Breast epithelium (tissue), 3 donors: ENCODE data around the gene HDAC4.

ENCODE experiments used
- POLR2A ChIP-seq: fragments of 450-650 bp; IDR thresholded peaks from one replicate; pipeline ENCODE4 v1.6.1; 2016; ENCODE audit warnings: antibody characterized with exemption, mild to moderate bottlenecking, moderate library complexity
- POLR2AphosphoS5 ChIP-seq, 3 donors: sonication (generic); formaldehyde crosslinking; IDR thresholded peaks; one replicate each; pipeline ENCODE4 v1.6.1; 2017; ENCODE audit warnings: antibody characterized with exemption in 3 of 3
- TF ChIP-seq, protein P1 (sequence below), 3 donors: fragments of 450-650 bp; IDR thresholded peaks; one replicate each; pipeline ENCODE4 v1.5.1; 2016 to 2017; ENCODE audit warnings: antibody characterized with exemption in 3 of 3, mild to moderate bottlenecking in 3 of 3, moderate library complexity in 3 of 3

DNA sequence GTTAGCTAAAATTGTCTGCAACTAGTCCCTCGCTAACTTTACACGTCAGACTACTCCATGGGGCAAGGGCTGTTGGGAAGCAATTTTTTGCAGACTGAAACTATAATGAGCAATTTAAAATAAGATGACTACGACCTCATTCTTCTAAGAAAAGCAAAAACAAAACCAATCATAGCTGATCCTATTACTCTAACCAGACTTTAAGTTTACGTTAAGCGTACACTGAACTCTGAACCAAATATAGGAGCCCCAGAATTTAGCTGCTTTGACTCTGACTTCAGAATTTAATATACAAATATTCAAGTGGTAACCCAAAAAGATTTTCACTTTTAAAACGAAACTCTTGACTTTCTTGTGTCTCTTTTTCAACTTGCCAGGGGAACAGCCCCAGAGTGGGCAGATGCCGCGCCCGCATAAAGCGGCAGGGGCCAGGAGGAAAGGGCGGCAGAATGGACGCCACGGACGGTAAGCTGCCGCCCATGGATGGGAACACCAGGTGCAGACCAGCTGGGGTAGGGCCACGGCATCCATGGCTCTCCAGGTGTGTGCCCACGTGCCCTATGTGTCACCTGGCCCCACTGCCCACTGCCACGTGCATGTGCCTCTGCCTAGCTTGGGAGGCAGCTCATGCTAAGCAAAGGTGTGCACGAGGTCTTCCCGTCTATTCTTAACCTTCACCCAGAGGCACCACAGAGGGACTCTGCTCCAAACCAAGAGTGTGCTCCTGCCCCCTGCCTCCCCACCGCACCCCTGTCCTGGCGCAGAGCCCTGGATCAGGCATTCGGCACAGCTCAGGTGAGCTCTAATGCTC, 217.6 kb downstream of the HDAC4 start:
- TF ChIP-seq, protein P1, sequence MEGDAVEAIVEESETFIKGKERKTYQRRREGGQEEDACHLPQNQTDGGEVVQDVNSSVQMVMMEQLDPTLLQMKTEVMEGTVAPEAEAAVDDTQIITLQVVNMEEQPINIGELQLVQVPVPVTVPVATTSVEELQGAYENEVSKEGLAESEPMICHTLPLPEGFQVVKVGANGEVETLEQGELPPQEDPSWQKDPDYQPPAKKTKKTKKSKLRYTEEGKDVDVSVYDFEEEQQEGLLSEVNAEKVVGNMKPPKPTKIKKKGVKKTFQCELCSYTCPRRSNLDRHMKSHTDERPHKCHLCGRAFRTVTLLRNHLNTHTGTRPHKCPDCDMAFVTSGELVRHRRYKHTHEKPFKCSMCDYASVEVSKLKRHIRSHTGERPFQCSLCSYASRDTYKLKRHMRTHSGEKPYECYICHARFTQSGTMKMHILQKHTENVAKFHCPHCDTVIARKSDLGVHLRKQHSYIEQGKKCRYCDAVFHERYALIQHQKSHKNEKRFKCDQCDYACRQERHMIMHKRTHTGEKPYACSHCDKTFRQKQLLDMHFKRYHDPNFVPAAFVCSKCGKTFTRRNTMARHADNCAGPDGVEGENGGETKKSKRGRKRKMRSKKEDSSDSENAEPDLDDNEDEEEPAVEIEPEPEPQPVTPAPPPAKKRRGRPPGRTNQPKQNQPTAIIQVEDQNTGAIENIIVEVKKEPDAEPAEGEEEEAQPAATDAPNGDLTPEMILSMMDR (IDR thresholded peaks at IDR 0.05), result no peak
- TF ChIP-seq POLR2A (no peak), POLR2AphosphoS5 (IDR thresholded peaks at IDR 0.05) (no peak)
